GM18873 (cell line): ENCODE measurements around the gene UBAC1.
"Not testable (repeated sequence)": the region's sequence is repeated elsewhere in the genome, so short reads cannot be mapped to it uniquely, and the experiment has no call there.

Source experiments
- ATAC-seq: cut with Tn5 transposase; IDR thresholded peaks from one replicate; pipeline ENCODE4 v1.9.1; 2021; ENCODE audit warnings: mild to moderate bottlenecking, moderate library complexity, moderate number of reproducible peaks; ENCODE audit not compliant: unreplicated experiment, low FRiP score

Gene UBAC1

DNA sequence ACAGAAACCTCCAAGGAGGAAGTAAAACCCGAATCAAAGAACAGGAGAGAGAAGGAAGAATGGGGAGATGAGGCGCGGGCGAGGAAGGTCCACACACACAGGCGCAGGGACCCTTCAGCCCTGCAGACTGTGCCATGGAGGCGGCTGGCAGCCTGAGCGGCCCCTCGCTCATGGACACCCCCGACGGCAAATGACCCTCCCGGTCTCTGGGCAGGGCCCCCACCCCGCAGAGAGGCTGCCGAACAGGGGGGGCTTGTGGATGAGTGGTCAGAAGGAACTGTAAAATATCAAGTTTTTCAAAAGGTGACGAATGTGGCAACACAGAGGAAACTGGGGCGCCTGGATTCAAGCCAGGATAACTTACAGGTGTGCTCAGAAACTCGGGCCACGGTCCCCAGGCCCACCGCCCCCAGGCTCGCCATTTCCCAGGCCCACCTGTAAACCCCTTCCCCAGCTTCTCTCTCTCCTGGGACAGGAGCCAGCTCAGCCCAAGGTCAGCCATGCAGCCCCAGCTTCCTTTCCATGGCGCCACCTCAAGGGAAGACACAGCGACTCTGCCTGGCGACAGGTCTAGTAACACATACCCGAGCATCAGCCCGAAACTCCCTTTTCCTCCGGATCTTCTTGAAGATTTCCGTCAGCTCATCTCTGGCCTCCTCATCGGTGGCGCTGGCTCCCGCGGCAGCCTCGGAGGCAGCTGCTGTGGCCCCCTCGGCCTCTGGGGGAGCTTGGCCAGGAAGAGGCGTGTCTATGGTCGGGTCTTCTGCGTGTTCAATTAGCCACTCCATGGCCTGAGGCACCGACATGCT is 16.5 kb downstream of the UBAC1 start:
- no peak for ATAC-seq

DNA sequence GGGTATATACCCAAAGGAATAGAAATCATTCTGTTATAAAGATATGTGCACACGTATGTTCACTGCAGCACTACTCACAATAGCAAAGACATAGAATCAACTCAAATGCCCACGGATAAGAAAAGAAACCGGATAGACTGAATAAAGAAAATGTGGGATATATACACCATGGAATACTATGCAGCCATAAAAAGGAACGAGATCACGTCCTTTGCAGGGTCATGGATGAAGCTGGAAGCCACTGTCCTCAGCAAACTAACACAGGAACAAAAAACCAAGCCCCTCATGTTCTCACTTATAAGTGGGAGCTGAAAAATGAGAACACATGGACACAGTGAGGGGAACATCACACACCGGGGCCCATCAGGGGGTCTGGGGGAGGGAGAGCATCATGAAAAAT is 17.6 kb downstream of the UBAC1 start:
- ATAC-seq = not testable (repeated sequence)

DNA sequence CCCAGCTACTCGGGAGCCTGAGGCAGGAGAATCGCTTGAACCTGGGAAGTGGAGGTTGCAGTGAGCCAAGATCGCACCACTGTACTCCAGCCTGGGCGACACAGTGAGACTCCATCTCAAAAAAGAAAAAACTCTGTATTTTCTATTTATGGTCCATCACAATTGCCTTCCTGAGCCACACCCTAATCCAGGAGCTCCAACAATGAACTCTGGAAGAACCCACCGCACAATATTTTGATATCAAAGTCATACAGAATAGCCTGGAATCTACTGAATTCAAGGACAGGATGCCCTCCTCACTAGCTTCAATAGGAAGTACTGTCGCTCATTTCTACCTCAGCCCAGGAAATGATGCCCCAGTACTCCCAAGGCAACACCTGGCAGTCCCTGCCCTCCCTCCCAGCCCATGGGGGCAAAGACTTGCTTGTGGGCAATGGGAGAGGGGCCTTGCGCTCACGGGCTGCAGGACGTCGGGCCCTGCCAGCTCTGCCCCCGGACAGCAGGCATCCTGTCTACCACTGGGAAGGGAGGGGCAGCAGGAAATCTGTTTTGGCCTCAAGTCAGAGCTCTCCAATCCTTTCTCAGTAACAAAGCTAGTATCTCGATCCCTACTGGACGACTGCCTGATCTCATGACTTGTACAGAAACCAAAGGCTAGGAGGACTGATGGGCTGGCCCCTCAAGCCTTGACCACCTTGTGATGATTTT is 19.7 kb downstream of the UBAC1 start:
- ATAC-seq = no peak

DNA sequence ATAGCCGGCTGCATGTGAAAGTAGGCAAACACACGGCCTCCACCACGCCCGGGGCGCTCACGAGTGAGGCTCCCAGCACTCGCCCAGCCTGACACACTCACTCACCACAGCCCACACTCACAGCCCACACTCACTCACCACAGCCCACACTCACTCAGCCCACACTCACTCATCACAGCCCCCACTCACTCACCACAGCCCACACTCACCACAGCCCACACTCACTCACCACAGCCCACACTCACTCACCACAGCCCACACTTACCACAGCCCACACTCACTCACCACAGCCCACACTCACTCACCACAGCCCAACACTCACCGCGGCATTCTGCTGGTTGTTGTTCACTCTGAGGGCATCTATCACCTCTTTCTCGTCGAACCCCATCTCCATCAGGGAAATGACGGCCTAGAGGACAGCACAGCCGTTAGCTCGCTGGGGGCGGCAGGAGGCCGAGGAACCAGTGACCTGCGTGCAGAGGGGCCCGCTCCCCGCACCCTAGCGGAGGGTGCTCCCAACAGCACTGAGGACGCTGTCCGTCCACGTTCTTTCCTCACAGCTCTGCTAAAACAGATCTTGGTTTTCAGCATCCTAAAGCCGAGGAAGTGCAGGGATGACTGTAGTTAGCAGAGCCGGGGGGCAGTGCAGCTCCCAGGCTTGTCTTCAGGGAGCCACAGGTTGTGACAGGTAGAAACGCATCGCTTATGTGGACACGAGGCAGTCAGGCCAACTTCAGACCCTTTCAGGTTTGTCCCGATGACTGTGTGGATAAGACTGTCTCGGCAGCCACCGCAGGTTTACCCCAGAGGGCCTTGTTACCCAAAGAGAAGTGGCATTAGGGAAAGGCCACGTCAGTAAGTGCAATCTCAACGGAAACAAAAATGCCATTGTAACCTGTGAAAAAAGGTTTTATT is 21.6 kb downstream of the UBAC1 start:
- ATAC-seq = no peak

DNA sequence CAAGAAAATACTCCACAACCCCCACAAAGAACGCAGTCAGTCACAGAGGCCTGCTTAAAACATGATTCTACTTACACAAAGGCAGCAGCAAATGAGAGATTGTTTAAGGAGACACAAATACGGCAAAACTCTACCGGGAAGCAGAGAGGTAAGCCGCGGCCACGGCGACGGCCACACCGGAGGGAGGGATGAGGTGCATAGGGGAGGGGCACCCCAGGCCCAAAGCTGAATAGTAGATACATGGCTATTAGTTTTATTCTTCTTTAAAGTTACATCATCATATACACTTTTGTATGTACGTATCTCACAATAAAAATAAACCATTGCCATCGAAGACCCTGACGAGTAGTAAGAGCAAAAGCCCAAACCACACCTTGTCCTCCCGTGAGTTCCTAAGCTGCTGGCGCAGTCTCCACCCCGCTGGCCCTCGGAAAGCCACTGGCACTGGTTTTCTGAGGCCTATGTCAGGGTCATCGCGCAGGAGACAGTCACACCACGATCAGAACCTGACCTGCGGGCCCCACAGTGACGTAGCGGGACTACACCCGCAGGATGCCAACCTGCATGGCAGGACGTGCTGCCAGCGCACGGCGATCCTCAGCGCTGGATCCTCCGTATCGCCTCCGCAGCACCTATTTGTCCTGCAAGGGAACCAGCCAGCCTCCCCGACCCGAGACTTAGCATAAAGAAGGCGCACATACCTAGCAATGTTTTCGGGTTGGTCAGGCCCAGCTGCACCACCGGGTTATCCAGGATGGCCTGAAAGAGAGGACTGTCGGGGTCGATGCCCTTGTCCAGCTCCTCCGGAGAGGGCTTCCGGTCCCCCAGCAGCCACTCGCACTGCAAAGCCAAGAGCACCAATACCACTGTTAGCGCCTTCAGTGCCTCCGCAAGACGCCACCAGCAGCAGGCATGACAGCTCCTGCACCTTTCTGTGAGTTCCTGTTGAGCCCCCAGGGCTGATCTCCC is 23.4 kb downstream of the UBAC1 start:
- no peak for ATAC-seq

DNA sequence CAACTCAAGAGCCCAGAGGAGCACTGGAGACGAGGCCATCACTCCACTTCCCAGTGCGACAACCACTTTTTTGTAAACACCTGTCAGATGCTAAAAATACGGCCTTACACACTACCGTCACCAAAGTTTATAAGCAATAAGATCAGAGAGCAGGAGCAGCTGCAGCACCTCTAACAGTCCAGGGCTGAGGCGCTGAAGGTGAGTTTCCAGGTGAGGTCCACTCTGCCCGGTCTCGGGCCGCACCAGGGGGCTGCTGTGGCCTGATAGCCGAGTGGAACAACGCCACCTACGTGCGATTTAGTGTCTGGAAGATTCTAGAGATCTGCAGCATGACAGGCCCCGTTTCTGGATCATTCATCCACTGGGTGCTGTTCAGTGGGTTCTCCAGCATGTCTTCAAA is 28.1 kb downstream of the UBAC1 start:
- no peak for ATAC-seq

DNA sequence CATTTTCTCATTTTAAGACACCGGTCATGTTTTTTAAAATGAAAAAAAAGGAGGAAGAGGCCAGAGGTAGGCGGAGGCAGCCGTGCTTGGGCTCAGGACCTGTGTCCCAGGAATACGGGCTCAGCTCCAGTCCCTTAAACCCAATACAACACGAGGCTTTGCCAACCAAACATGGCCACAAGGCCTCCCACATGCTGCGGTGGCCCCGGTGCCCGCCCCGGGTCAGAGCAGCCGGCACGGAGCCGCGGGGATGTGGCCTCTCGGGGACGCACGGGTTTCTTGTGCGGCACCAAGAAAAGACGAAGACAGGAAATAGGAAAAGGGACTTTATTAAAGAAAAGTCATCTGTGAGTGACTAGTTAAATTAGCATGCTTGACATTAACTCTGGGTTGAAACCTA is 28.5 kb downstream of the UBAC1 start:
- no peak for ATAC-seq

DNA sequence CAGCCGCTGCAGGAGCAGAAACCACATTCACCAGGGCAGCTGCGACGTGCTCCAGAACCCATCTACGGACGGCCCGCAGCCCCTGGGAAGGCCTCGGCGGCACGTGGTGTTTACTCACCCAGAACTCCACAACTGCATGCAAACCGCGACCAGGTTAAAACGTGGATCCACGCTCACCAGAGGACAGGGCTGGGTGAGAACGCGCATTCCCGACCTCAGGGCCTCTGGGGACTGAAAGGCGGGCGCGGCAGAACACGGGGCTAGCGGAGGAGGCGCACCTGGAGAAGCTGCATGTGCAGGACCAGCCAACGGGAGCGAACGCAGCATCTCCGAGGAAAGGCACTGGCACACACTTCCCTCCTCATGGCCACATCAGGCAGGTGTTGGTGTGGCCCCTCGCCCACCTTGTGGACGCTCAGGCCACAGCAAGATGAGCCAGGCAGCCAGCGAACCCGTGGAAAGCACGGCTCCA is 29.8 kb downstream of the UBAC1 start:
- no peak for ATAC-seq

DNA sequence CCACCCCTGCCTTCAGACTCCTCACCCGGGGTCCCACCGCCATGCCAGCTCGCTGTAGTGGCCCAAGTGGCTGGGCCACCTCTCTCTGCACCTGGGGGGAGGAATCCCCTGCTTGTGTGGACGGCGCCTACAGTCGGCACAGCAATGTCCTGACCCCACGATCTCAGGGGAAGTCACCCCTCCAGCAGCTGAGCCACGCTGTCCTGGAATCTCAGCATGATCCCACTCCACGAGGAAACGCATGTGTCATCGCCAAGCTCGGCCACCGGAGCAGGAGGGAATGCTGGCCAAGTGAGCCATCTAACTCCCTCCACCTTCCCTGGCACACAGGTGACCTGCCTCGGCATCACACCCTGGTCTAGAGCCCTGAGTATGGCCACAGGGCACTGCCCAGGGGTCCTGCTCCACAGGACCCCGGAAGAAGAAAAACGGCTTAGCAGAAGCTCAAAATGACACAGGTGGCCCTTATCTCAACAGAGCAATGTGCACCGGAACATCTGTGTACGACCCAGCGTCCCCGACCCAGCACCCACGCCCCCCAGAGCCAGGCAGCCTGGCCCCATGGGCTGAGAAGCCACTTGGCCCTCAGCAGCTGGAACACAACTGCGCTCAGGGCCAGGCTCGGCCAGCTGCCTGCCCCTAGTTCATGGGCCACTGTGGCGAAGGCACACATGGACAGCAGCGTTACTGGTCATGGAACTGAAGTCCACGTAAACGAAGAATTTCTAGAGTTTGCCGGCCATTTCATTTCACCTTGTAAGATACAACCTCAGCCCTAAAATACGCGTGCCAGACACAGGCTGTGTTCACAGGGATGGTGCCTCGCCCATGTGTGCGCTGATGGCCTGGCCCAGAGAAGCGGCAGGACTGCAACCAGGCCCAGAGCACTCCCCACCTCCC is 30.5 kb downstream of the UBAC1 start:
- ATAC-seq = no peak

DNA sequence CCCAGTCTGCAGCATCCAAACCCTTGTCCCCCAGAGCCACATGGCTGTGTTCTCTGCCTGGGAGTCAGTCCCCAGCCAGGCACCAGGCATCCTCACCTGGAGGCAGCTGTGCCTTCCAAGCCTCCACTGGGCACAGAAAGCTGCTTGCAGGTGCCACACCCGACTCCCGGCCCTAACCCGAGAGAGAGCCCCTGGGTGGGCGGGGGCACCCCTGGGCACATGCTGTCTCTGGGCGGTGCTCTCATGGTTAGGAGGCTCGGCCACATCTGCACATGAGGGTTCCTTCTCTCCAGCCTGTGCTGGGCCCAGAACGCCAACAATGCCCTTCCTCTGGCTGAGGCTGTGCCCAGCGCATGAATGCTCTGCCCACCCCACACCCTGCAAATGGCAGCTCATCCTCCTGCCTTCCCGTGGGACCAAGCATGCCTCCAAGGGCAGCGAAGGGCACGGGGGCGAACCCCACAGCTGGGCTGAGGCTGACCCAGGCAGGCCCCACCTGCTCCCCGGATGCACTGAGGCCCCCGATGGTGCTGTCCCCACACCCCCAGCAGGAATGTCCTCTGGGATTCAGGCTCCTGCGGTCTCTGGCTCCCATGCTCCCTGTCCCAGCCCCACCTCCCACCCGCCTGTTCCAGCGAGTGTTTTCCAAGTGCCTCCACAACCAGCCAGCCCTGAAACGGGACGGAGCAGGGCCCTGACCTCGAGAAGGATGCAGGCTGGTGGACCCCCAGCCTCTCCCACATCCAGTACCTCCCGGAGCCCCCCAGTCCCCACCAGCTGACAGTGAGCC is 31.3 kb downstream of the UBAC1 start:
- no peak for ATAC-seq

DNA sequence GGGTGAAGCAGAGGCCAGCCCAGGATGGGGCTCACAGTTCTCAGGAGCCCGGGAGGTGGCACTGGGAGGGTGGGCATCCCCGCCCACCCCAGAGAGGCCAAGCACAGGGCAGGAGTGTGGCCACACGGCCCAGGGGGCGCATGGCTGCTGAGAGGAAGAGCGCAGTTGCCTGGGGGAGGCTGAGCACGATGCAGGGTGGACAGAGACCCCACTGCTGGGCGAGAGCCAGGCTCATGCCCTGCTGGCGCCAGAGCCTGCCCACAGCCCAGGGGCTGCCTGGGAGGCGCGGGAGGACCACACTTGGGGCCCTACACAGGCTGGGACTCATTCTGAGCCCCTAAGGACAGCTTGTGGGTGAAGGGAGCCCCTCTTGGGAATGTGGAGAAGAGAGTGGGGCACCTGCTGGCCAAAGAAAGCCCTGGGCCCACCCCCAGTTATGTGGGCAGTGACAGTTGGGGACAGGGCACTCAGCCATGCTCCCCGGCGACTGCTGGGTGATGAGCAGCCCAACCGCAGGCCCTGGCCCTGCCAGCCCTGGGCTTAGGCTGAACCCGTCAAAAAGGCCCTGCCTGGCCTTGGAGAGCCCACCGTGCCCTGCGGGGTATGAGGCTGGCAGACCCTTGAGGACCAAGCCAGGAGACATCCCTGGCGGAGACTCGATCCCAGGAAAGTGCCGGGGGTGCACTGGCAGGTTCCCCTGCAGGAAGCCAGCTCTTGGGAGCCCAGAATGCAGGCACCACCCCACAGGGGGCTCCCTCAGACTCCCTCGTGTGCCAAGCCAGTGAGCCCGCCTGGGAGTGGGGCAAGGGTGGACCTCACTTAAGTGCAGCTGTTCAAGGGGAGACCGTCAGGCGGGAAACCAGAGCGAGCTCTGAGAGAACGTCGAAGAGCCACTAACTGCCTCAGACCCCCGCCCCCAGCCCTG is 32.2 kb downstream of the UBAC1 start:
- ATAC-seq = no peak

DNA sequence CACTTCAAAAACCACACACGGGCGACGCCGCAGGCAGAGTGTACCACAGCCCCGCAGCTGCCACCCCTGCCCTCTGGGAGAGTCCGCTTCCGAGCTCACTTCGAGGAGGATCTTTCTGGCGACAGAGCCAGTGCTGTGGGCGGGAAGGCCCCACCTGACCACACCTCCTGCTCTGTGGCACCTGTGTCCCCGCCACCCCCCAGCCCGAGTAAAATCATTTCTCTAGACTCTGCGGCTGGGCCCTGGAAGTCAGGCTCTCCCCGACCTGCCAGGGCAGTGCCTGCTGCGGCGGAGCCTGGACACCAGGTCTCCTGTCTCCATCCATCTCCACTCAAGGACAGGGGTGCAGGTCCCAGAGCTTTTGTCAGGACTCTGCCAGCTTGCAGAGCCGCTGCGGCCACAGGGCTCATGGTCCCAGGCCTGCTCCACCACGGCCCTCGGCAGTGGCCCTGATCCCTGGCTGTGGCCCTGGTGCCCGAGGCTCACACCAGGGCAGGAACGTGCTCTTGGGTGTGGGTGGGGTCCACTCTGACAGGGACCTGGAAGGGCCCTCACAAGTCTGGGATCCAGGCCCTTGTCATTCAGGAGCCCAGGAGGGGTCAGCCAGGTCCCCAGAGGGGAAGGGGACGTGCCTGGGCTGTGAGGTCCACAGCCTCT is 33.0 kb downstream of the UBAC1 start:
- ATAC-seq = no peak

DNA sequence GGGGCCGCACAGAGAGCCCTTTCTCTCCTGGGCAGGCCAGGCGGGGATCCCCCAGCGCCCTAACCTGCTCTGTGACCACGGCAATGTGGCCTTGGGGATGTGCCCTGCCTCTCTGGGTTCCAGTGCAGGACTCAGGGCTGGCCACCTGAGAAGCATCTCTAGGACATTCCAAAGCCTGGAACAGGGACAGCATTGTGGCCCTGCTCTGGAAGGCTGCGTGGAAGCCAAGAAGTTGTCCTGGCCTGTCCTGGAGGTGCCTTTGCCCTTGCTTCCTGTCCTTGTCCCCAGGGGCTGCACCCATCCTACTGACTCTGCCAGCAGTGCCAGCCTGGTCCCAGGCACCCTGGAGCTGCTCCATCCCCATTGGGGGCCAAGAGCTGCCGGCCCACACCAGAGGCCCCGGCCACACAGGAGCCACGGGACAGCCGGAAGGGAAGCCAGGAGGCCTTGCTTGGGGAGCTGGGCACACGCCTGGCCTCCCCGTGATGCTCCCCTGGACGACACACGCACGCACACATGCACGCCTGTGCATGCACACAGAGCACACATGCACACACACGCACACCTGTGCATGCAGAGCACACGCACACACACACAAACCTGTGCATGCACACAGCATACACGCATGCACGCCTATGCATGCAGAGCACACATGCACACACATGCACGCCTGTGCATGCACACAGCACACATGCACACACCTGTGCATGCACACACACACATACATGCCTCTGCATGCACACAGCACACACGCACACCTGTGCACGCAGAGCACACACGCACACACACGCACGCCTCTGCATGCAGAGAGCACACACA is 33.8 kb downstream of the UBAC1 start:
- ATAC-seq = no peak

DNA sequence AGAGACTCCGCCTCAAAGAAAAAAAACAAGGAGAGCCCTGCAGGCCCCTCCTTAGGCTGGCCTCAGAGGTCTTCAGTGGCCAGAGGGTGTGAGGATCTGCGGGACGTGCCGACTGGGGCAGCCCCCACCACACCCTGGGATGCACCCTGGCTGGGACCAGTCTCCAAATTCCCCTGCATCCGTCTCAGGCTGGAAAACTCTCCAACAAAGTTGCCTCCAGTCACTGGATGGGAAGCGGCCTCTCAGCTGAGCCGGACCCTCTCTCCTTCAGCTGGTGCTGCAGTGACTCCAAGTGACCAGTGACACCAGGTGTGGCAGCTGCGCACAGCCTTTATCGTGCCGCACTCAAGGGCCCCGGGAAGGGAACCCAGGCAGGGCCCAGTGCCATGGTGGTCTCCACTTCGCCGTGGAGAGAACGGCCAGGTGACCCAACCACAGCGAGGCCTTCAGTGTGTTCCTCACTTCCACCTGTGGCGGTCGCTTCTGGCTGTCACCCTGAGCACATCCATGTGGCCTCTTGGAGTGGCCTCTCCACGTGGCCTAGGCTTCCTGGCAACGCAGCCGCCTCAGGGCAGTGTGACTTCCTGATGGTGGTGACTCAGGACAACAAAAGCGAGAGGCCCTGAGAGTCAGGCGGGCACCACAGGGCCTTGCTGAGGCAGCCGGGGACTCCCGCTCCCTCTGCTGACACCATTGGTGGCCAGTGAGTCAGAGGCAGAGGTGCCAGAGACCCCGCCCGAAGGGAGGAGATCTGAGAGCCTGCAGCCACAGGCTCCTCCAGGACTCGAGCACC is 34.6 kb downstream of the UBAC1 start:
- no peak for ATAC-seq
